Suprapubic skin (tissue), 3 donors: ENCODE data around the gene RNFT2.

Experiments used
- POLR2AphosphoS5 ChIP-seq, 3 donors: sonication (generic); formaldehyde crosslinking; IDR thresholded peaks; one replicate each; pipeline ENCODE4 v1.6.1; 2017; ENCODE audit warnings: antibody characterized with exemption in 3 of 3
- TF ChIP-seq, protein P1 (sequence below), 2 donors: fragments of 200-600 bp in 1 of 2; fragments of 450-650 bp in 1 of 2; sonication (generic) in 1 of 2; IDR thresholded peaks; one replicate each; pipeline ENCODE4 v1.5.1; 2016 to 2019; ENCODE audit warnings: antibody characterized with exemption in 2 of 2, mild to moderate bottlenecking in 1 of 2, moderate library complexity in 1 of 2

DNA sequence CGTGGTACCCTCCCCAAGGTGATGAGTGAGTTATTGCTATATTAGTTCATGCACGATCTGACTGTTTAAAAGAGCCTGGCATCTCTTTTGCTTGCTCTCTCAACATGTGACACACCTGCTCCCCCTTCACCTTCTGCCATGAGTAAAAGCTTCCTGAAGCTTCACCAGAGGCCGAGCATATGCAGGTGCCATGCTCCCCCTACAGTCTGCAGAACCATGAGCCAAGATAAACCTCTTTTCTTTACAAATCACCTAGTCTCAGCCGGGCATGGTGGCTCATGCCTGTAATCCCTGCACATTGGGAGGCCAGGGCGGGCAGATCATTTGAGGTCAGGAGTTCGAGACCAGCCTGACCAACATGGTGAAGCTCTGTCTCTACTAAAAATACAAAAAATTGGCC is 61.8 kb downstream of the RNFT2 start:
- TF ChIP-seq POLR2AphosphoS5 (IDR thresholded peaks at IDR 0.05), result no peak
- TF ChIP-seq, protein P1, sequence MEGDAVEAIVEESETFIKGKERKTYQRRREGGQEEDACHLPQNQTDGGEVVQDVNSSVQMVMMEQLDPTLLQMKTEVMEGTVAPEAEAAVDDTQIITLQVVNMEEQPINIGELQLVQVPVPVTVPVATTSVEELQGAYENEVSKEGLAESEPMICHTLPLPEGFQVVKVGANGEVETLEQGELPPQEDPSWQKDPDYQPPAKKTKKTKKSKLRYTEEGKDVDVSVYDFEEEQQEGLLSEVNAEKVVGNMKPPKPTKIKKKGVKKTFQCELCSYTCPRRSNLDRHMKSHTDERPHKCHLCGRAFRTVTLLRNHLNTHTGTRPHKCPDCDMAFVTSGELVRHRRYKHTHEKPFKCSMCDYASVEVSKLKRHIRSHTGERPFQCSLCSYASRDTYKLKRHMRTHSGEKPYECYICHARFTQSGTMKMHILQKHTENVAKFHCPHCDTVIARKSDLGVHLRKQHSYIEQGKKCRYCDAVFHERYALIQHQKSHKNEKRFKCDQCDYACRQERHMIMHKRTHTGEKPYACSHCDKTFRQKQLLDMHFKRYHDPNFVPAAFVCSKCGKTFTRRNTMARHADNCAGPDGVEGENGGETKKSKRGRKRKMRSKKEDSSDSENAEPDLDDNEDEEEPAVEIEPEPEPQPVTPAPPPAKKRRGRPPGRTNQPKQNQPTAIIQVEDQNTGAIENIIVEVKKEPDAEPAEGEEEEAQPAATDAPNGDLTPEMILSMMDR (IDR thresholded peaks at IDR 0.05), result no peak
